Mesendoderm (in vitro differentiated cells): Measurements from ENCODE around the gene CBFA2T2.

ENCODE experiments used
- DNase-seq: peaks from one replicate; pipeline ENCODE4 v3.0.0; 2013
- H2AK5ac ChIP-seq: 2 replicates; pipeline ENCODE4 v1.6.1; 2013; ENCODE audit warnings: low read length, inconsistent platforms
- H2BK120ac ChIP-seq: 2 replicates; pipeline ENCODE4 v1.6.1; 2013; ENCODE audit warnings: low read depth, mild to moderate bottlenecking, low read length, moderate library complexity, mixed read lengths
- H2BK15ac ChIP-seq: replicated peaks from 2 replicates; pipeline ENCODE4 v1.6.1; 2013; ENCODE audit warnings: low read depth, mild to moderate bottlenecking, moderate library complexity
- H2BK5ac ChIP-seq: 2 replicates; pipeline ENCODE4 v1.6.1; 2013; ENCODE audit warnings: low read length, inconsistent platforms
- H3K18ac ChIP-seq: 2 replicates; pipeline ENCODE4 v1.6.1; 2013; ENCODE audit warnings: mild to moderate bottlenecking, low read length, mixed read lengths
- H3K23ac ChIP-seq: one replicate; pipeline ENCODE4 v1.6.1; 2013; ENCODE audit warnings: low read length
- H3K27ac ChIP-seq: 2 replicates; pipeline ENCODE4 v1.5.1; 2013; ENCODE audit warnings: low read depth, mild to moderate bottlenecking, inconsistent platforms, low read length, moderate library complexity
- H3K27me3 ChIP-seq: 2 replicates; pipeline ENCODE4 v1.6.1; 2013; ENCODE audit warnings: low read length, control low read depth, mild to moderate bottlenecking, inconsistent platforms; ENCODE audit not compliant: insufficient read depth, poor library complexity
- H3K36me3 ChIP-seq: 2 replicates; pipeline ENCODE4 v1.6.1; 2013; ENCODE audit warnings: low read length, inconsistent platforms; ENCODE audit not compliant: control insufficient read depth, insufficient read depth
- H3K4ac ChIP-seq: one replicate; pipeline ENCODE4 v1.6.1; 2013; ENCODE audit warnings: low read depth, mild to moderate bottlenecking, low read length, moderate library complexity
- H3K4me1 ChIP-seq: 2 replicates; pipeline ENCODE4 v1.6.1; 2013; ENCODE audit warnings: low read depth, low read length, inconsistent platforms; ENCODE audit not compliant: control insufficient read depth
- H3K4me2 ChIP-seq: 2 replicates; pipeline ENCODE4 v1.6.1; 2013; ENCODE audit warnings: low read length
- H3K4me3 ChIP-seq: 2 replicates; pipeline ENCODE4 v1.5.1; 2013; ENCODE audit warnings: mild to moderate bottlenecking, low read length
- H3K56ac ChIP-seq: one replicate; pipeline ENCODE4 v1.6.1; 2013; ENCODE audit warnings: low read length
- H3K79me1 ChIP-seq: 2 replicates; pipeline ENCODE4 v1.6.1; 2013; ENCODE audit warnings: low read length, inconsistent platforms
- H3K79me2 ChIP-seq: 2 replicates; pipeline ENCODE4 v1.6.1; 2013; ENCODE audit warnings: mild to moderate bottlenecking, low read length; ENCODE audit not compliant: control insufficient read depth, insufficient read depth
- H3K9ac ChIP-seq: 2 replicates; pipeline ENCODE4 v1.6.1; 2013; ENCODE audit warnings: low read length, inconsistent platforms
- H4K5ac ChIP-seq: one replicate; pipeline ENCODE4 v1.6.1; 2013; ENCODE audit warnings: low read length
- H4K8ac ChIP-seq: one replicate; pipeline ENCODE4 v1.6.1; 2013; ENCODE audit warnings: low read depth, mild to moderate bottlenecking, control low read depth, low read length, moderate library complexity
- WGBS: extraction: QIAGEN DNeasy Blood & Tissue Kit; methylation state at CpG from one replicate; pipeline ENCODE4 v1.1.7; 2013; ENCODE audit warnings: low lambda C conversion rate, missing lambda C conversion rate; ENCODE audit not compliant: insufficient coverage; ENCODE audit errors: extremely low coverage; 5-methylcytosine and 5-hydroxymethylcytosine counted together

Gene CBFA2T2

GRCh38 chr20:33647603-33648395 is 157.9 kb downstream of the CBFA2T2 start:
- Histone ChIP-seq H3K23ac (no peak overlapping the region), H3K4me2 (no peak overlapping the region), H3K56ac (no peak overlapping the region), H4K5ac (no peak overlapping the region), H3K36me3 (peaks cover 2% of the 10 kb centered on the region), H3K27ac (no peak overlapping the region), H3K4me1 (no peaks in the 10 kb centered on the region), H2AK5ac (no peak overlapping the region), H3K4ac (no peak overlapping the region), H3K4me3 (no peak overlapping the region), H2BK120ac (no peak overlapping the region), H3K9ac (no peak overlapping the region), H2BK5ac (no peak overlapping the region), H3K79me2 (no peaks in the 10 kb centered on the region), H2BK15ac (no peak overlapping the region), H4K8ac (no peak overlapping the region), H3K27me3 (no peaks in the 10 kb centered on the region), H3K79me1 (no peaks in the 10 kb centered on the region), H3K18ac (no peak overlapping the region)
- no peak for DNase-seq
- WGBS = no CpG with 5 or more reads among the region's 11 CpGs

- Histone ChIP-seq H3K79me1 (no peaks in the 10 kb centered on the region), H4K8ac (no peak overlapping the region), H3K18ac (no peak overlapping the region), H3K56ac (no peak overlapping the region), H3K9ac (no peak overlapping the region), H2BK5ac (no peak overlapping the region), H4K5ac (no peak overlapping the region), H2AK5ac (no peak overlapping the region), H3K36me3 (peaks cover 2% of the 10 kb centered on the region), H3K4me2 (no peak overlapping the region), H3K4ac (no peak overlapping the region), H3K79me2 (no peaks in the 10 kb centered on the region), H3K27me3 (no peaks in the 10 kb centered on the region), H2BK15ac (no peak overlapping the region), H3K4me1 (no peaks in the 10 kb centered on the region), H2BK120ac (no peak overlapping the region), H3K4me3 (no peak overlapping the region), H3K23ac (no peak overlapping the region), H3K27ac (no peak overlapping the region)
- no CpG with 5 or more reads among the region's 14 CpGs for WGBS
- DNase-seq = no peak
Observed at GRCh38 chr20:33648396-33649004, 158.6 kb downstream of the CBFA2T2 start.

- Histone ChIP-seq H3K4me2 (no peak overlapping the region), H3K27me3 (no peaks in the 10 kb centered on the region), H2BK120ac (no peak overlapping the region), H3K18ac (no peak overlapping the region), H3K27ac (no peak overlapping the region), H3K23ac (no peak overlapping the region), H2BK5ac (no peak overlapping the region), H3K4ac (no peak overlapping the region), H3K79me1 (no peaks in the 10 kb centered on the region), H2BK15ac (no peak overlapping the region), H4K8ac (no peak overlapping the region), H3K79me2 (no peaks in the 10 kb centered on the region), H3K9ac (no peak overlapping the region), H3K36me3 (peaks cover 2% of the 10 kb centered on the region), H3K56ac (no peak overlapping the region), H4K5ac (no peak overlapping the region), H3K4me3 (no peak overlapping the region), H3K4me1 (no peaks in the 10 kb centered on the region), H2AK5ac (no peak overlapping the region)
- no peak for DNase-seq
- WGBS = no CpG with 5 or more reads among the region's 19 CpGs
Observed at GRCh38 chr20:33649201-33649681, 159.3 kb downstream of the CBFA2T2 start.

GRCh38 chr20:33650111-33650752 is 160.3 kb downstream of the CBFA2T2 start:
- Histone ChIP-seq H2BK15ac (no peak overlapping the region), H2BK5ac (no peak overlapping the region), H3K9ac (no peak overlapping the region), H2BK120ac (no peak overlapping the region), H3K79me2 (no peaks in the 10 kb centered on the region), H3K79me1 (no peaks in the 10 kb centered on the region), H2AK5ac (no peak overlapping the region), H3K4me1 (no peaks in the 10 kb centered on the region), H3K23ac (no peak overlapping the region), H4K5ac (no peak overlapping the region), H3K27me3 (no peaks in the 10 kb centered on the region), H3K18ac (no peak overlapping the region), H3K27ac (no peak overlapping the region), H3K4me3 (no peak overlapping the region), H3K4ac (no peak overlapping the region), H3K4me2 (no peak overlapping the region), H3K56ac (no peak overlapping the region), H4K8ac (no peak overlapping the region), H3K36me3 (peaks cover 2% of the 10 kb centered on the region)
- WGBS = no CpG with 5 or more reads among the region's 11 CpGs
- no peak for DNase-seq

- no peak overlapping the region for H3K9ac ChIP-seq
- H3K36me3 ChIP-seq = no peaks in the 10 kb centered on the region
- no peak overlapping the region for H2BK5ac ChIP-seq
- no peak overlapping the region for H4K8ac ChIP-seq
- H3K18ac ChIP-seq = no peak overlapping the region
- no peak overlapping the region for H3K23ac ChIP-seq
- no peaks in the 10 kb centered on the region for H3K27me3 ChIP-seq
- no peak overlapping the region for H2BK120ac ChIP-seq
- no peak overlapping the region for H3K4ac ChIP-seq
- no peak overlapping the region for H3K56ac ChIP-seq
- H3K27ac ChIP-seq = no peak overlapping the region
- no peak overlapping the region for H2AK5ac ChIP-seq
- no peak for DNase-seq
- H2BK15ac ChIP-seq = no peak overlapping the region
- no peaks in the 10 kb centered on the region for H3K79me1 ChIP-seq
- H3K4me3 ChIP-seq = no peak overlapping the region
- H3K4me1 ChIP-seq = no peaks in the 10 kb centered on the region
- H3K79me2 ChIP-seq = no peaks in the 10 kb centered on the region
- H3K4me2 ChIP-seq = no peak overlapping the region
- WGBS = no CpG with 5 or more reads among the region's 10 CpGs
- no peak overlapping the region for H4K5ac ChIP-seq
Observed at GRCh38 chr20:33650753-33651561, 161.1 kb downstream of the CBFA2T2 start.
